GM21717 (cell line): ENCODE results near the gene CCDC138.

Experiments
- ATAC-seq: cut with Tn5 transposase; IDR thresholded peaks from one replicate; pipeline ENCODE4 v1.9.1; 2021; ENCODE audit warnings: mild to moderate bottlenecking, moderate library complexity; ENCODE audit not compliant: unreplicated experiment

Gene CCDC138

DNA sequence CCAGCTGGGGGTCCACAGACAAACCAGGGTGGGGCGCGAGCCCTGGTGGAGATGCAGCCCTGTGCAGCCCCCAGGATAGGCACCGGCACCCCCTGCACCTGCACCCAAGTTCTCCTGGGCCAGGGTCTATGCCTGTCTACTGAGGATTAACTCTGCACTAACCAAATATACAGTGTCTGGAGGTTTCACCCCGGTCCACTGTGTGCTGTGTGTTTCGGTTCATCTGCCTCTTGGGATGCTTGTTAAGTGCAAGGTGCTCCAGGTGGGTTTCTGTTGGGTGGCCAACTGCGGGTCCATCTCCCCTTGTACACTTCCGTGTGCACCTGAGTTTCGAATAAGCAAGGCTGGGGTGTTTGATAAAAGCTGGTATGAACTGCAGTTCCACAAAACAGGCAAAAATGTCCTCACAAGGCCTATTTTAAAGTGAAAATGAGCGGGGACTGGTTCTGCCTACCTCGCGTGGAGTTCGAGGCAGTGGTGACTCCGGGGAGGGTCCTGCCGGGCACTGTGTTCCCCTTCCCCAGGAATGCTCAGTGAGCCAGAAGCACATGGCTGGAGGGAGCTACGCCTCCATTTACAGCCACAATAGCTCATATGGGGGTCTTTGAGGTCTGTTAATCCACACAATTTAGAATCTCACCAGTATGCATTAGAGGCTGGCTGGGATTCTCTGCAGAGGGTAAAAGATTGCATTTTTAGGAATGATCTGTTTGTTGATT is 131.7 kb downstream of the CCDC138 start:
- no peak for ATAC-seq

DNA sequence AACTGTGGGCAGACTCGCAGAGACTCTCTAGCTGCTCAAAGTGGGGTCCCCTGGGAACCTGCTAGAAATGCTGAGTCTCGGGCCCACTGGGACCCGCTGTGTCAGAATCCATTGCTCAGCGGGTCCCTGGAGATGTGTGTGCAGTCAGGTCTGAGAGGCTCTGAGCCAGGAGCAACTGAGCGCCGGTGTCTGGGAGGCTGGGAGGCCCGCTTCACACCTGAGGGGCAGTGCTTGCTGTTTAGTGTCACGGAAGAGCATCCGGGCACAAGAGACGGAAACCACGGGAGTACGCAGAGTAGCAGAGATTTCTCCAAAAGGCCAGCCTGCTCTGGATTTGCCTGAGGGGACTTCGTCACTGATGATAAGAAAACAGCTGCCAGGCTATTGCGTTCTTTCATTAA is 132.4 kb downstream of the CCDC138 start:
- ATAC-seq: no peak

- no peak for ATAC-seq
Observed at GRCh38 chr2:108919571-108920373, 133.2 kb downstream of the CCDC138 start.

DNA sequence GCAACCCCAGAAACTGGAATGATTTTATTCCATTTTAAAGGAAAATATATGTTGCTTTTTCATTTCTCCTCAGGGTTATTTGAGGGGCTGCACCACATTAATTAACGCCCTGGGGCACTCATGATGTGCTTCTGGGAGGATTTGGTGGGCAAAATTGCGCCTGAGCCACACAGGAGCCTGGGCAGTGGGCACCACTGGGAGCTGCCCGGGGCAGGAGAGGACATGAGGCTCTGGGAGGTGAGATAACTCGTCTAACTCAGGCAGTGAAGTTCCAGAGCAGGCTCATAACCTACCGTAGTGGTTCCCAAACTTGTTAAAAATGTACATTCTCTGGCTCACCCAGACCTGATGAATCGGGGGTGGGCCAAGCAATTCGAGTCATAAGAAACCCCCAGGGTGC is 134.1 kb downstream of the CCDC138 start:
- no peak for ATAC-seq

DNA sequence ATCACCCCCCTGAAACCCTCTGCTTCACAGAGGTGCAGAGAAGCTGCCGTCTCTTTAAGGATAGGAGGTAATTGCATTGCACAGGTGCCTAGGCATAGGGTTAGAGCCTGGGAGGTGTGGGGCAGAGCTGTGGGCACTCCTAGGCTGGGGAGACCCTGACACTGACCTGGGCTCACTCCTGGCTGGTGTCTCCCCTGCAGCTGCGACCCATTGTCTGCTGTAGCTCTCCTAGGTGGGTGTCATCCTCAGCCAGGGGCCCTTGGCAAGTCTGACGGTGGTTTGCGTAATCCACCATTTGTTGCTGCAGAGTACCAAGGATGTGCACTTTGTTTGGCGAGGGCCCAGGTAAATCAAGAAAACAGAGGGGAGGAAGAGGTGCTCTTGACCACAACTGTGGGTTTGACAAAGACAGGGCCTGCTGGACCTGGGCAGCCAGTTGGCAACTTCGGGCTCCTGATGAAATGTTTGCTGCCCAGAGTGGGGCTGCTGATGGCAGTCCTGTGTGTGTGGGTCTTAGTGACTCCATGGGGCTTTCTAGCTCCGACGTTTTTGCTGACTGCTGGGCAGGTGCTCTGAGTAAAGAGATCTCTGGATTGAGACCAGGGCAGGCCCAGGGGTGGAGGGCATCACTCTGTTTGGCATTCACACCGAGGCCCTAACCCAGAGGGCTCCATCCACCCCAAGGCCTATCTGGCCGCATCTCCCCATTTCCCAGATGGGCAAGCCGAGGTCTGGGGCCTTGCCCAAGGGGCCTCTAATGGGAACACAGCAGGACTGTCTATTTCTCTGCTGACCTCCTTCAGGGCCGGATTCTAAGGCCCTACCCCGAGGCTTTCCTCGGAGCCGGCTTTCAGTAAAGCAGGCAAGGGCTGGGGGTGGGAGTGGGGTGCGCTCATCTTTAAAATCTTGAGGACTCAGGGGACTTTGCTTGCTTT is 134.8 kb downstream of the CCDC138 start:
- no peak for ATAC-seq

GRCh38 chr2:108922141-108922915 is 135.8 kb downstream of the CCDC138 start:
- ATAC-seq: no peak

DNA sequence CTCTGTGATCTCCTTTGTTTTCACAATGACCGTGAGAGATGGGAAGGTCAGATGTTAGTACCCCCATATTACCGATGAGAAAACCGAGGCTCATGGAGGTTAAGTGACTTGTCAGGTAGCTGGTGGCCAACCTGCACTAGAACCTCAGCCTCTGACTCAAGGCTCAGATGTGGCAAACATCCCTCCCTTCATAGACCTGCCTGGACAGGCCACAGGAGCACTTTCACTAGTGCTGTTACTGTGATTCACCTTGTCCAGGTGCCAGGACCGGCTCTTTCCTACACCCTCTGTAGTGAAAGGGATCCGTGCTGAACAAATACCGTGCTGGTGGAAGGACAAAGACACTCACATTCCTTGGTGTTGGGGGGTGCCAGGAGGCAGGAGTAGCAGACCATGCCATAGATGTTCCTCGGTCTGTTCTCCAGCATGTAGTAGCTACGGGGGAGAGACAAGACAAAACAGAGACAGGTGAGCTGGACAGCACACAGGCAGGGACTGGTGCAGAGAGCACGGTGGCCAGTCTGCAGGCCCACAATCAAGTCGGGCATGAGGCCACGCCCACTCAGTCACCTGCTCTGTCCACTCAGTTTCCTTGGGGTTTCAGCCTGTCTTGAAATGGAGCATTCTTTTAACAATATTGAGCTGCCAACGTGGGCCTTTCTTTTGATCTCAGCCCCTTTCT is 136.6 kb downstream of the CCDC138 start:
- no peak for ATAC-seq

DNA sequence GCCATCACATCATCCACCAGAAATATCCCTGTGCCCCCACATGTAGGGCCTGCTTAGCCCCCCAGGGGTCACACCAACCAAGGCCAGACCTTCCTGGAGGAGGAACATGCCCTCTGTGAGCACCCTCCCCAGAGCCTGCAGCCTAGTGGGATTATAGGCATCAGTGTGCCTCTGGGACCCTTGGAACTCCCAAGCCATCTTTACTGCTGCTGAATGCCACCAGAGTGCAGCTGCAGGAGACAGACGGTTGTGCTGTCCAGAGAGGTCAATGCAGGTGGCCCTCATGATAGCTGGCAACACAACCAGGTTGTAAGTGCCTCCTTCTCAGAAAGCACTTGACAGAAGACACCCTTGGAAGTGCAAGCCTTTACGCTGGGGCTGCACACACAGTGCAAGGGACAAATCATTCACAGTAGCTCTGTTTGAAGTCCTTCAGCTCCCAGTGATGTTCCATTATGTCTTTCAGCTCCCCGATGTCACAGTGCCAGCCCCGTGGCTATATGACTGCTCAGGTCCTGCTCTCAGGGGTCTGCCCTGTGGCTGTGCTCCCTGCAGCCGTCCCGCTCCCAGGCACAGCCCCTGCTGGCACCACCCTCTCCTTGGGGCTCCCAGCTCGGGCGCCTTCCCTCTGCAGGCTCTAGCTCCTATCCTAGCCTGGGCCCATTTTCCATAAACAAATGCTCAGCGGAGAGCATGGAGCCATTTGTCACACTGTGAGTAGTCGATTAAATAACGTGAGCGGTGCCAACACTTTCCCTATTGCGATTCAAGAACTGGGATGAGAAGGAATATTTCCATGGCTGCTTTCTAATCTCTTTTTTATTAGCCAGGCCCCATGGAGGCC is 137.4 kb downstream of the CCDC138 start:
- ATAC-seq: no peak

DNA sequence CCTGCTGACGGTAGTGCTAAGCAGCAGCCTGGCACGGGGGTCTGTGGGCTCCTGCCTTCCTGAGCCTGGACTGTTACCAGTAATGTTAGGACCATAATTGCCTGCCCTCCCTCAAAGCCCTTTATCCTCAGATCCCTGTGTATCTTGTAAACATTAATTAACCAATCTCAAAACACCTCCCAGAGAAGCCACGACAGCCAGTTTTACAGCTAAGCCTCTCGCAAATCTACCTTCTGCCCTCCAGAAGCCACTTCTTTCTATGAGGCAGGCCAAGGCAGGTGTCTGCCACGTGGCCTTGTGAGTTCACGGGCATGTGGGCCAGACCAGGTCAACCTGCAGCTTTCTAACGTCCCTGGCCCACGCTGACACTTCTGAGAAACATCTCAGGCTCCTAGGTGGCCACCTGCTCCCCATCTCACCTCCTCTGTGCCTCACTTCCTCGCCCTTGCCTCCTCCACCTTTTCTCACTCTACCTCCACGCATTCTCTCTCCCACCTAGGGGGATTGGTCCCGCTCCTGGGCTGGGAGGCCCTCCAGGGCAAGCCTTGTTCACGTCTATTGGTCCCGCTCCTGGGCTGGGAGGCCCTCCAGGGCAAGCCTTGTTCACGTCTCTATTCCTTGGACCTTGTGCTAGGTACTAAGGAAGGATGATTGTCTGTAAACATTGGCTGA is 138.1 kb downstream of the CCDC138 start:
- no peak for ATAC-seq

- no peak for ATAC-seq
Observed at GRCh38 chr2:108925286-108925685, 138.7 kb downstream of the CCDC138 start.

DNA sequence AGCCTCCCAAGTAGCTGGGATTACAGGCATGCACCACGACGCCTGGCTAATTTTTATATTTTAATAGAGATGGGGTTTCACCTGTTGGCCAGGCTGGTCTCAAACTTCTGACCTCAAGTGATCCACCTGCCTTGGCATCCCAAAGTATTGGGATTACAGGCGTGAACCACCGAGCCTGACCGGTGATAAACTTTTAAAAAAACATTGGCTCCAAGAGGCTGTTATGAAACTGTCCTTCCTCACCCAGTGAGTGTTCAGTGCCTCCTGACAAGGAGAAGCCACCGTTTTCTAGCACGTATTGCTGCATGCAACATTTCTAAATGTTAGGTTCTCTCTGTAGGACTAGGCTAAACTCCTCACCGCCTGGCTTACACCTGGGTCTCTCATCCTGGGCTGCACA is 139.2 kb downstream of the CCDC138 start:
- ATAC-seq: no peak
